Karpas-422 (cell line): ENCODE measurements around the gene ARID1B. TPM values are rescaled to one million over a fixed set of nuclear protein-coding genes. Genes with fewer than 3 reads are reported as not detected.

Experiments used
- DNase-seq: peaks from one replicate; pipeline ENCODE4 v3.0.0-alpha.2; 2015
- H2AFZ ChIP-seq: fragments of 200-600 bp; sonication (generic); 2 replicates; pipeline ENCODE4 v1.6.1; 2014; ENCODE audit warnings: antibody characterized with exemption, low read length, mixed read lengths
- H3K27ac ChIP-seq: fragments of 200-600 bp; sonication (generic); 2 replicates; pipeline ENCODE4 v1.5.1; 2014; ENCODE audit warnings: mild to moderate bottlenecking, low read length, moderate library complexity
- H3K27me3 ChIP-seq: fragments of 200-600 bp; sonication (generic); 2 replicates; pipeline ENCODE4 v1.6.1; 2014; ENCODE audit warnings: low read length, mixed read lengths
- H3K36me3 ChIP-seq: fragments of 200-600 bp; sonication (generic); 2 replicates; pipeline ENCODE4 v1.6.1; 2014; ENCODE audit warnings: low read length, mixed read lengths; ENCODE audit not compliant: insufficient read depth
- H3K4me1 ChIP-seq: fragments of 200-600 bp; sonication (generic); 2 replicates; pipeline ENCODE4 v1.6.1; 2014; ENCODE audit warnings: mild to moderate bottlenecking, low read length, mixed read lengths
- H3K4me2 ChIP-seq: fragments of 200-600 bp; sonication (generic); 2 replicates; pipeline ENCODE4 v1.6.1; 2014; ENCODE audit warnings: low read length, low read depth, mild to moderate bottlenecking; ENCODE audit not compliant: poor library complexity, severe bottlenecking
- H3K4me3 ChIP-seq: fragments of 200-600 bp; sonication (generic); 2 replicates; pipeline ENCODE4 v1.5.1; 2014; ENCODE audit warnings: mild to moderate bottlenecking, antibody characterized with exemption, low read length, mixed read lengths
- H3K79me2 ChIP-seq: fragments of 200-600 bp; sonication (generic); 2 replicates; pipeline ENCODE4 v1.6.1; 2014; ENCODE audit warnings: mild to moderate bottlenecking, low read length, mixed read lengths
- H3K9ac ChIP-seq: fragments of 200-600 bp; sonication (generic); 2 replicates; pipeline ENCODE4 v1.6.0; 2014; ENCODE audit warnings: low read length
- H3K9me2 ChIP-seq: fragments of 200-600 bp; sonication (generic), shearing (Covaris generic); replicated peaks from 2 replicates; pipeline ENCODE4 v1.6.0; 2014; ENCODE audit warnings: mild to moderate bottlenecking, low read length, moderate library complexity; ENCODE audit not compliant: insufficient read depth
- H3K9me3 ChIP-seq: fragments of 300-700, 200-600 bp; sonication (generic); 2 replicates; pipeline ENCODE4 v1.6.1; 2014; ENCODE audit warnings: low read length, mixed read lengths
- H4K20me1 ChIP-seq: fragments of 200-600 bp; sonication (generic); 2 replicates; pipeline ENCODE4 v1.6.1; 2014; ENCODE audit warnings: mild to moderate bottlenecking, antibody characterized with exemption, low read length, low read depth; ENCODE audit not compliant: insufficient read depth
- small RNA-seq: library from RNA; depleted of rRNA; stranded (forward); fragments of <200 nt; gene quantifications from one replicate; pipeline ENCODE3, GENCODE V24; 2014
- total RNA-seq: library from RNA; depleted of rRNA; stranded (reverse); fragments of >200 nt; shearing (Covaris generic); gene quantifications from 2 replicates; pipeline ENCODE4 v1.2.3, GENCODE V29; 2014; ENCODE audit warnings: low replicate concordance

ARID1B gene
- total RNA-seq, 1 experiment from 2014 or later = 174 TPM

- Histone ChIP-seq H3K9me3 (no peaks in the 10 kb centered on the region), H3K9ac (no peak overlapping the region), H3K36me3 (no peaks in the 10 kb centered on the region), H3K4me1 (peaks cover 8% of the 10 kb centered on the region; the same call in 1 of the 2 replicates), H3K4me3 (no peak overlapping the region), H2AFZ (no peak overlapping the region), H3K27ac (no peak overlapping the region), H3K9me2 (no peaks in the 10 kb centered on the region), H4K20me1 (no peaks in the 10 kb centered on the region), H3K27me3 (no peaks in the 10 kb centered on the region), H3K4me2 (no peak overlapping the region), H3K79me2 (no peaks in the 10 kb centered on the region)
- DNase-seq = no peak
Observed at GRCh38 chr6:157255079-157255478, 477.9 kb downstream of the ARID1B start.

DNA sequence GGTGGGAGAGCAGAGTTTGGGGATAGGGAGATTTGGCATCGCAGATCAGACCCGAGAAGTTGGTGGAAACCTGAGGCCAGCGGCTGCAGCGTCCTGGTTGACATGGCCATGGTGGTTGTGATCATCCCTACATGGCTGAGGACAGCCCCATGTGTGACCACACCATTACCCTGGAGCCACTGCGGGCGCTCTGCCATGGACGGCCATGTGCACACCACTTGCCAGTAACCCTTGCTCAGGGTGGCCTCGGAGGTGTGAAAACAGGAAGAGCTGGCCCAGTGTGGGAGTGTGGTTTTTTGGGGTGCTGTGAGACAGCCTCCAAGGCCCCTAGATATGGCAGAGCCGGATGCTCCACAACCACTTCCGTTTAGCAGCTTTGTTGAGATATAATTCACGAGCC is 481.7 kb downstream of the ARID1B start:
- no peak for DNase-seq
- Histone ChIP-seq H3K27me3 (no peaks in the 10 kb centered on the region), H3K36me3 (no peaks in the 10 kb centered on the region), H3K9me3 (no peaks in the 10 kb centered on the region), H3K4me1 (0 out of 2 replicates have a peak, but pooled peaks cover 4% of the 10 kb centered on the region), H3K4me2 (no peak overlapping the region), H3K4me3 (no peak overlapping the region), H3K9me2 (no peaks in the 10 kb centered on the region), H3K9ac (no peak overlapping the region), H3K27ac (no peak overlapping the region), H4K20me1 (no peaks in the 10 kb centered on the region), H2AFZ (no peak overlapping the region), H3K79me2 (no peaks in the 10 kb centered on the region)

- Histone ChIP-seq H3K9ac (no peak overlapping the region), H3K9me2 (no peaks in the 10 kb centered on the region), H2AFZ (no peak overlapping the region), H3K9me3 (no peaks in the 10 kb centered on the region), H3K4me2 (no peak overlapping the region), H3K36me3 (no peaks in the 10 kb centered on the region), H3K79me2 (no peaks in the 10 kb centered on the region), H4K20me1 (no peaks in the 10 kb centered on the region), H3K27me3 (no peaks in the 10 kb centered on the region), H3K4me1 (0 out of 2 replicates have a peak, but pooled peaks cover 4% of the 10 kb centered on the region), H3K27ac (no peak overlapping the region), H3K4me3 (no peak overlapping the region)
- no peak for DNase-seq
Observed at GRCh38 chr6:157259443-157259842, 482.3 kb downstream of the ARID1B start.

Small RNA genes within 50 kb of the gene (small RNA-seq; reads per million reads assigned to genes)
- 0.40 reads per million, percentile 3 among the genes with 10 or more reads in this experiment for gene AL355297.2
- gene MIR4466 = not detected
